Measurements from ENCODE around the gene RGS7.

- TF ChIP-seq CTCF (IDR thresholded peaks at IDR 0.05) (no peak), POLR2AphosphoS5 (IDR thresholded peaks at IDR 0.05) (no peak), POLR2A (IDR thresholded peaks at IDR 0.05) (no peak), EP300 (IDR thresholded peaks at IDR 0.05) (no peak)
These were observed 383.1 kb downstream of the RGS7 start for GRCh38 chr1:240973875-240974274.

Data from gastroesophageal sphincter (tissue), 3 donors.